ENCODE data around the gene MCRIP2. TPM values are rescaled to one million over a fixed set of nuclear protein-coding genes. Genes with fewer than 3 reads are reported as not detected.
A peak's percentile ranks its signal among the peaks of the same experiment; 100 is the strongest.

MCRIP2 gene
- polyA plus RNA-seq, 2 of the 4 experiments (the other 2 are of a cell fraction) = 10.7 to 21.3 TPM

DNA sequence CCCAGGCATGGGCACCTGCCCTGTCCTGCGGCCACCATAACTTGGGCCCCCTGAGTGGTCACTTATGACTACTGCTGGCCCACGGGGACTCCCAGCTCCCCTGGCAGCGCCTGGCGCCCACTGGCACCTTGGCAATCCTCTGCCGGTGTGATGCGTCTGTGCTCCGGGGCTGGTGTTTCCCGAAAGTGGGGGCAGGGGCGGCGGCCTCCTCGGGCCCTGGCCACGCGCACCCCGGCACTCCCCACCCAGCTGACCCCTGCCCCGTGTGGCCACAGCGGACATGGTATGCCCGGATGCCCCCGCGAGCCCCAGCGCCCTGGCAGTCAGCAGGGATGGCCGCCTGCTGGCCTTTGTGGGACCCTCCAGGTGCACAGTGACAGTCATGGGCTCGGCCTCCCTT, 15.9 kb downstream of the MCRIP2 start:
- no peak for TF ChIP-seq CHD2 (IDR thresholded peaks at IDR 0.05; ENCODE audit: low read length, partially characterized antibody)
- TF ChIP-seq, protein P1, sequence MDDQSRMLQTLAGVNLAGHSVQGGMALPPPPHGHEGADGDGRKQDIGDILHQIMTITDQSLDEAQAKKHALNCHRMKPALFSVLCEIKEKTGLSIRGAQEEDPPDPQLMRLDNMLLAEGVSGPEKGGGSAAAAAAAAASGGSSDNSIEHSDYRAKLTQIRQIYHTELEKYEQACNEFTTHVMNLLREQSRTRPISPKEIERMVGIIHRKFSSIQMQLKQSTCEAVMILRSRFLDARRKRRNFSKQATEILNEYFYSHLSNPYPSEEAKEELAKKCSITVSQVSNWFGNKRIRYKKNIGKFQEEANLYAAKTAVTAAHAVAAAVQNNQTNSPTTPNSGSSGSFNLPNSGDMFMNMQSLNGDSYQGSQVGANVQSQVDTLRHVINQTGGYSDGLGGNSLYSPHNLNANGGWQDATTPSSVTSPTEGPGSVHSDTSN (IDR thresholded peaks at IDR 0.05) = no peak
- TF ChIP-seq, protein P2, sequence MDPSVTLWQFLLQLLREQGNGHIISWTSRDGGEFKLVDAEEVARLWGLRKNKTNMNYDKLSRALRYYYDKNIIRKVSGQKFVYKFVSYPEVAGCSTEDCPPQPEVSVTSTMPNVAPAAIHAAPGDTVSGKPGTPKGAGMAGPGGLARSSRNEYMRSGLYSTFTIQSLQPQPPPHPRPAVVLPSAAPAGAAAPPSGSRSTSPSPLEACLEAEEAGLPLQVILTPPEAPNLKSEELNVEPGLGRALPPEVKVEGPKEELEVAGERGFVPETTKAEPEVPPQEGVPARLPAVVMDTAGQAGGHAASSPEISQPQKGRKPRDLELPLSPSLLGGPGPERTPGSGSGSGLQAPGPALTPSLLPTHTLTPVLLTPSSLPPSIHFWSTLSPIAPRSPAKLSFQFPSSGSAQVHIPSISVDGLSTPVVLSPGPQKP (IDR thresholded peaks at IDR 0.05; ENCODE audit: low read depth, low read length) = no peak
- TF ChIP-seq NFE2L2 (conservative IDR thresholded peaks at IDR 0.05; ENCODE audit: low read length) = no peak
- no peak for TF ChIP-seq BHLHE40 (IDR thresholded peaks at IDR 0.05; ENCODE audit: low read depth, low read length)
- TF ChIP-seq TP53 (CRISPR knock-in tag; IDR thresholded peaks at IDR 0.05) = no peak
- no peak for TF ChIP-seq SREBF2 (IDR thresholded peaks at IDR 0.05)
- TF ChIP-seq ZC3H11A (IDR thresholded peaks at IDR 0.05) = no peak
- TF ChIP-seq TFCP2L1 (CRISPR knock-in tag; IDR thresholded peaks at IDR 0.05) = no peak
- TF ChIP-seq RNF2 (IDR thresholded peaks at IDR 0.05; ENCODE audit: borderline replicate concordance, low read depth) = no peak
- TF ChIP-seq ZFP36 (IDR thresholded peaks at IDR 0.05; ENCODE audit: borderline replicate concordance, partially characterized antibody) = no peak
- no peak for TF ChIP-seq SMC3 (IDR thresholded peaks at IDR 0.05)
- TF ChIP-seq HOXB5 (CRISPR knock-in tag; IDR thresholded peaks at IDR 0.05) = no peak
- TF ChIP-seq CBX8 (IDR thresholded peaks at IDR 0.05) = no peak
- DNase-seq (ENCODE audit: low read depth in 1 of 2, low spot score in 1 of 2) (no peak), FAIRE-seq (no peak), ATAC-seq (no peak)
- ChIA-PET CTCF (interaction anchor here (0.5 to 13.5 kb wide), 8 partner anchors 11 to 561 kb away, joined by 3 to 105 read pairs (median 3); partner anchors contain the start of gene RHOT2), POLR2A (no interaction called here)
- H3K27ac ChIP-seq = no peak overlapping the region
- H3K4me3 ChIP-seq = no peak overlapping the region
- peaks cover 14% of the 10 kb centered on the region for H3K4me1 ChIP-seq
- WGBS (ENCODE audit: missing lambda C conversion rate) = 85% methylated on average over 13 of the region's 22 CpGs
- H3K4me2 ChIP-seq = no peak overlapping the region
- no peaks in the 10 kb centered on the region for H3K9me3 ChIP-seq

DNA sequence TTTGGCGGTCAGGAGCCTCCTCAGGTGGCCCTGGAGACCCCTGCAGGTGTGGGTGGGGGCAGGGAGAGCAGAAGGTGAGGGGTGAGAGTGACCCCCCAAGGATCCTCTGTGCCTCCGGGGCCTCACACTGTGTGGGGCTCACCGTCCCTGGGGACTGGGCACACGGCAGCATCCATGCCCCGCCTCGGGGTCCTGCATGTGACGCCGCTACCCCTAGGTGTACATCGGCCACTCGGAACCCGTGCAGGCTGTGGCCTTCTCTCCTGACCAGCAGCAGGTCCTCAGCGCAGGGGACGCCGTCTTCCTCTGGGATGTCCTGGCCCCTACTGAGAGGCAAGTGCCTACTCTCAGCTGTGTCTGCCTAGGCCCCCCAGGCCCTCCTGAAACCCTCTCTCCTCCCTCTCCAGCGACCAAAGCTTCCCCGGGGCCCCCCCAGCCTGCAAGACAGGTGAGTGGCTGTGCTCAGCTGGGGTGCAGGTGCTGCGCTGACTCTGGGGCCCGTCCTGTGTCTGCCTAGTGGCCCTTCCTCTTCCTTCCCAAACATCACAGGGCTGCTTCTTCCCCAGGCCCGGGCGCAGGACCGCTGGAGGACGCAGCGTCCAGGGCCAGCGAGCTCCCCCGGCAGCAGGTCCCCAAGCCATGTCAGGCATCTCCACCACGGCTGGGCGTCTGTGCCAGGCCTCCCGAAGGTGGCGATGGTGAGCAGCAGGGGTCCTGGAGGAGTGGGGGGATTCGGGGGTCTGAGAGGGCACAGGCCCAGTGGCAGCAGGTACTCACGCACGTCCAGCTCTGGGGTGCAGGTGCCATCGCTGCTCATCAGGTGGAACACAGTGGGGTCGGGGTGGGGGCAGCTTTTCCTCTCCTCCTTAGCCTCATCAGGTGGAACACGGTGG, 17.3 kb downstream of the MCRIP2 start:
- ChIA-PET CTCF (interaction anchor here (0.9 to 13.5 kb wide), 13 partner anchors 9 to 112 kb away, joined by 3 to 105 read pairs (median 6); partner anchors contain the start of genes MCRIP2, METTL26, RHOT2 and WDR90), POLR2A (interaction anchor here (0.9 kb wide), 1 partner anchor 70 kb away, joined by 3 read pairs; no protein-coding TSS in a partner anchor)
- no peak overlapping the region for H3K27ac ChIP-seq
- no peaks in the 10 kb centered on the region for H3K9me3 ChIP-seq
- 87% methylated on average over 32 of the region's 35 CpGs for WGBS (ENCODE audit: missing lambda C conversion rate)
- no peak for TF ChIP-seq CBX2 (IDR thresholded peaks at IDR 0.05; ENCODE audit: borderline replicate concordance, low read depth)
- TF ChIP-seq NFE2L2 (conservative IDR thresholded peaks at IDR 0.05; ENCODE audit: low read length) = no peak
- TF ChIP-seq ZSCAN20 (CRISPR knock-in tag; IDR thresholded peaks at IDR 0.05) = no peak
- no peak for TF ChIP-seq HOXB5 (CRISPR knock-in tag; IDR thresholded peaks at IDR 0.05)
- no peak for FAIRE-seq
- H3K4me3 ChIP-seq = no peak overlapping the region
- H3K4me1 ChIP-seq = peaks cover 14% of the 10 kb centered on the region
- ATAC-seq = no peak
- no peak overlapping the region for H3K4me2 ChIP-seq
- DNase-seq (ENCODE audit: low read depth in 1 of 2, low spot score in 1 of 2) = no peak

DNA sequence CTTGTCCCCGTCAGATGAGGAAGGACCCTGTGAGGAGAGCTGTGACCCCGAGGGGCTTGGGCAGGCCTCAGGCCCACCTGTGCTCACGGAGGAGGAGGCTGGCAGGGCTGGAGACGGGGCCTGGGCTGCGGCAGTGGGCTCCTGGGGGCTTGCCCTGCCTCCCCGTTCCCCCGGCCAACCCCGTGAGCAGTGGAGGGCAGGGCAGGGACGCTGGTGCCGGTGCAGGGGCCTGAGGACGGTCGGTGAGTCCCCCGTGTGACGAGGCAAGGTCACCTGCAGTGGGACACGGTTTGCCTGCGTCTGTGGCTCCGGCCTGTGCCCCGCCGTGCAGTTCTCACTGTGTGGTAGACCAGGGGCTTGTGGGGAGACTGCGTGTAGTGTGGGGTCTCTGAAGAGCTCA, 18.0 kb downstream of the MCRIP2 start:
- FAIRE-seq = no peak
- H3K4me2 ChIP-seq = no peak overlapping the region
- WGBS (ENCODE audit: missing lambda C conversion rate) = 80% methylated on average over 13 of the region's 20 CpGs
- H3K9me3 ChIP-seq = no peaks in the 10 kb centered on the region
- ATAC-seq = no peak
- DNase-seq (ENCODE audit: low read depth in 1 of 2, low spot score in 1 of 2) = no peak
- ChIA-PET CTCF (interaction anchor here (1.0 to 13.5 kb wide), 19 partner anchors 9 to 112 kb away, joined by 3 to 105 read pairs (median 8); partner anchors contain the start of genes MCRIP2, METTL26, RHBDL1 and RHOT2), POLR2A (interaction anchor here (0.9 to 1.4 kb wide), 2 partner anchors 16 to 71 kb away, joined by 3 read pairs; partner anchors contain the start of gene RHBDL1)
- no peak for TF ChIP-seq JUN (IDR thresholded peaks at IDR 0.05)
- no peak overlapping the region for H3K4me3 ChIP-seq
- H3K27ac ChIP-seq = peak overlapping the region in 1 of 2 experiments; percentile 79; a peak in 2 of 6 replicates
- peaks cover 14% of the 10 kb centered on the region for H3K4me1 ChIP-seq
